Esophagus muscularis mucosa (tissue), 4 donors: ENCODE measurements around the gene HLX. TPM values are rescaled to one million over a fixed set of nuclear protein-coding genes. Genes with fewer than 3 reads are reported as not detected.

Source experiments
- DNase-seq: peaks from one replicate; pipeline ENCODE4 v3.0.0-alpha.2; 2017; ENCODE audit errors: extremely low spot score
- H3K27ac ChIP-seq, 4 donors: fragments of 200-600 bp; sonication (generic); replicated peaks in 1 of 4; 1 replicate in 3 of 4; 2 replicates in 1 of 4; pipeline ENCODE4 v1.5.1; 2016 to 2019; ENCODE audit warnings: mild to moderate bottlenecking in 1 of 4
- H3K27me3 ChIP-seq, 4 donors: fragments of 200-600 bp; sonication (generic); one replicate each; pipeline versions ENCODE4 v1.5.1 to v1.6.0; 2016 to 2019
- H3K36me3 ChIP-seq, 4 donors: fragments of 200-600 bp; sonication (generic); one replicate each; pipeline ENCODE4 v1.5.1; 2016 to 2019
- H3K4me1 ChIP-seq, 4 donors: fragments of 200-600 bp; sonication (generic); one replicate each; pipeline ENCODE4 v1.5.1; 2016 to 2019
- H3K4me3 ChIP-seq, 4 donors: fragments of 200-600 bp; sonication (generic); 1 replicate in 2 of 4; 2 replicates in 2 of 4; pipeline ENCODE4 v1.5.1; 2016 to 2019; ENCODE audit warnings: mild to moderate bottlenecking in 4 of 4, moderate library complexity in 1 of 4
- H3K9me3 ChIP-seq, 4 donors: fragments of 200-600 bp; sonication (generic); 1 replicate in 3 of 4; 2 replicates in 1 of 4; pipeline ENCODE4 v1.5.1; 2016 to 2019
- CTCF ChIP-seq, 3 experiments: fragments of 200-600 bp in 2 of 3; fragments of 450-650 bp in 1 of 3; sonication (generic) in 2 of 3; IDR thresholded peaks; one replicate each; pipeline ENCODE4 v1.5.1; 2017 to 2019; ENCODE audit warnings: antibody characterized with exemption in 3 of 3, mild to moderate bottlenecking in 2 of 3, moderate library complexity in 1 of 3
- EP300 ChIP-seq: sonication (generic); formaldehyde crosslinking; IDR thresholded peaks from one replicate; pipeline ENCODE4 v1.6.1; 2017; ENCODE audit warnings: antibody characterized with exemption
- POLR2A ChIP-seq: fragments of 450-650 bp; IDR thresholded peaks from one replicate; pipeline ENCODE4 v1.6.1; 2017; ENCODE audit warnings: antibody characterized with exemption, moderate library complexity, mild to moderate bottlenecking, low read depth
- POLR2AphosphoS5 ChIP-seq, 2 donors: sonication (generic); formaldehyde crosslinking; IDR thresholded peaks; one replicate each; pipeline ENCODE4 v1.6.1; 2017; ENCODE audit warnings: antibody characterized with exemption in 2 of 2
- WGBS: methylation state at CpG from one replicate; pipeline ENCODE4 v1.1.5; 2018; 5-methylcytosine and 5-hydroxymethylcytosine counted together
- intact Hi-C: fragments of 100-400 bp; cut with DNase I; formaldehyde crosslinking; loops from one replicate; pipeline ENCODE4 v1.15.1; 2023
- total RNA-seq, 4 donors: library from RNA; depleted of rRNA; stranded (reverse); fragments of >200 nt; gene quantifications; one replicate each; pipeline versions ENCODE4 v1.1.0 to v1.2.1, GENCODE V29; 2016

HLX gene
- total RNA-seq, 4 donors from 2014 or later: 8.7 to 27.3 (median 16.1) TPM

- Histone ChIP-seq H3K27ac (no peak overlapping the region), H3K27me3 (no peaks in the 10 kb centered on the region), H3K9me3 (no peaks in the 10 kb centered on the region), H3K36me3 (no peaks in the 10 kb centered on the region), H3K4me3 (no peak overlapping the region), H3K4me1 (peaks cover 10 to 15% (median 13%) of the 10 kb centered on the region in 4 donors)
- intact Hi-C loops: no loop called here
- no peak for TF ChIP-seq POLR2AphosphoS5 (IDR thresholded peaks at IDR 0.05)
- no peak for TF ChIP-seq CTCF (IDR thresholded peaks at IDR 0.05)
- TF ChIP-seq POLR2A: no peak
- TF ChIP-seq EP300: no peak
- no peak for DNase-seq
- WGBS: 73% methylated on average over 5 of the region's 5 CpGs
Observed at GRCh38 chr1:220839474-220839873, 39.8 kb upstream of the HLX start.

- Histone ChIP-seq H3K9me3 (no peaks in the 10 kb centered on the region), H3K4me3 (no peak overlapping the region), H3K4me1 (peaks cover 10 to 15% (median 13%) of the 10 kb centered on the region in 4 donors), H3K36me3 (no peaks in the 10 kb centered on the region), H3K27me3 (no peaks in the 10 kb centered on the region), H3K27ac (no peak overlapping the region)
- DNase-seq: no peak
- intact Hi-C loops: no loop called here
- TF ChIP-seq EP300: no peak
- no peak for TF ChIP-seq POLR2A
- TF ChIP-seq POLR2AphosphoS5 (IDR thresholded peaks at IDR 0.05): no peak
- TF ChIP-seq CTCF (IDR thresholded peaks at IDR 0.05): peak in 1 of 3 experiments; percentile 14
Observed at GRCh38 chr1:220841293-220841692, 38.0 kb upstream of the HLX start.

GRCh38 chr1:220843481-220844011 is 35.7 kb upstream of the HLX start:
- H3K4me1 ChIP-seq: peaks cover 10 to 15% (median 13%) of the 10 kb centered on the region in 4 donors
- intact Hi-C loops: no loop called here
- 27% methylated on average over 6 of the region's 6 CpGs for WGBS
- no peak for DNase-seq
- TF ChIP-seq EP300 (no peak), CTCF (IDR thresholded peaks at IDR 0.05) (no peak), POLR2A (no peak), POLR2AphosphoS5 (IDR thresholded peaks at IDR 0.05) (peak in 1 of 2 donors; percentile 55)
- H3K27me3 ChIP-seq: no peaks in the 10 kb centered on the region
- peak overlapping the region in 2 of 4 donors; percentile 26 to 44 for H3K27ac ChIP-seq
- H3K36me3 ChIP-seq: no peaks in the 10 kb centered on the region
- H3K4me3 ChIP-seq: no peak overlapping the region
- H3K9me3 ChIP-seq: no peaks in the 10 kb centered on the region

- WGBS: 93% methylated on average over 2 of the region's 2 CpGs
Observed at GRCh38 chr1:220852408-220852807, 26.8 kb upstream of the HLX start.

More at GRCh38 chr1:220852408-220852807, 26.8 kb upstream of the HLX start:
- Histone ChIP-seq H3K36me3 (no peaks in the 10 kb centered on the region), H3K9me3 (peaks cover 0 to 38% (median 20%) of the 10 kb centered on the region in 4 donors), H3K27ac (no peak overlapping the region), H3K4me1 (no peaks in the 10 kb centered on the region), H3K4me3 (no peak overlapping the region), H3K27me3 (no peaks in the 10 kb centered on the region)
- TF ChIP-seq EP300: no peak
- TF ChIP-seq POLR2A: no peak
- TF ChIP-seq CTCF (IDR thresholded peaks at IDR 0.05): no peak
- TF ChIP-seq POLR2AphosphoS5 (IDR thresholded peaks at IDR 0.05): no peak
- intact Hi-C loops: no loop called here
- DNase-seq: no peak
